K562 (cell line): ENCODE results near the gene CARMIL3. TPM values are rescaled to one million over a fixed set of nuclear protein-coding genes. Genes with fewer than 3 reads are reported as not detected.
A peak's percentile ranks its signal among the peaks of the same experiment; 100 is the strongest.

Experiments
- ATF1 ChIP-seq, 2 experiments: fragments of 450-650 bp in 1 of 2; IDR thresholded peaks; 2 replicates each; pipeline ENCODE4 v1.6.1; 2016; ENCODE audit warnings: missing compliant biosample characterization in 1 of 2, missing genetic modification characterization in 1 of 2
- BDP1 ChIP-seq: IDR thresholded peaks from 3 replicates; pipeline ENCODE4 v1.6.1; 2011; ENCODE audit not compliant: insufficient read length, insufficient read depth
- BRD9 ChIP-seq: fragments of 450-650 bp; IDR thresholded peaks from 2 replicates; pipeline ENCODE4 v1.6.1; 2018; ENCODE audit warnings: low read depth; ENCODE audit not compliant: partially characterized antibody
- CBFB ChIP-seq: sonication (generic); formaldehyde crosslinking; IDR thresholded peaks from 2 replicates; pipeline ENCODE4 v1.4.0; 2020; ENCODE audit warnings: mild to moderate bottlenecking, missing genetic modification reagents
- CEBPB ChIP-seq: fragments of 450-650 bp; IDR thresholded peaks from 2 replicates; pipeline ENCODE4 v1.6.1; 2016; ENCODE audit warnings: missing genetic modification characterization, missing compliant biosample characterization
- CREBBP ChIP-seq: IDR thresholded peaks from one replicate; pipeline ENCODE4 v1.6.1; 2012; ENCODE audit warnings: low read depth, mild to moderate bottlenecking, control low read depth, inconsistent platforms, low read length
- DIDO1 ChIP-seq: fragments of 450-650 bp; IDR thresholded peaks from 2 replicates; pipeline ENCODE4 v1.6.1; 2016; ENCODE audit warnings: low read depth, missing biosample characterization, missing genetic modification characterization
- DMBX1 ChIP-seq: fragments of 250-450 bp; sonication (Bioruptor Pico); IDR thresholded peaks from 2 replicates; pipeline ENCODE4 v1.8.0; 2022; ENCODE audit warnings: inconsistent platforms, mild to moderate bottlenecking, moderate library complexity, borderline replicate concordance
- GABPB2 ChIP-seq: fragments of 250-450 bp; sonication (Bioruptor Pico); conservative IDR thresholded peaks from 2 replicates; pipeline ENCODE4 v1.5.1; 2021; ENCODE audit warnings: mild to moderate bottlenecking
- GTF2A2 ChIP-seq: IDR thresholded peaks from 2 replicates; pipeline ENCODE4 v1.6.1; 2016; ENCODE audit warnings: mild to moderate bottlenecking, missing genetic modification characterization, missing compliant biosample characterization
- JUNB ChIP-seq: fragments of 450-650 bp; formaldehyde crosslinking; conservative IDR thresholded peaks from 2 replicates; pipeline ENCODE4 v1.4.0; 2020; ENCODE audit warnings: mild to moderate bottlenecking
- KLF16 ChIP-seq: IDR thresholded peaks from 2 replicates; pipeline ENCODE4 v1.6.1; 2016; ENCODE audit warnings: antibody characterized with exemption
- MLX ChIP-seq, 2 experiments: fragments of 450-650 bp in 1 of 2; sonication (generic) in 1 of 2; formaldehyde crosslinking; conservative IDR thresholded peaks; 2 replicates each; pipeline versions ENCODE4 v1.4.0 to v1.8.1; 2020 to 2022; ENCODE audit warnings: mild to moderate bottlenecking in 1 of 2, missing genetic modification reagents in 1 of 2
- NR2C2 ChIP-seq, 2 experiments: fragments of 200-800 bp in 1 of 2; sonication (Bioruptor generic) in 1 of 2; sonication (generic) in 1 of 2; formaldehyde crosslinking in 1 of 2; IDR thresholded peaks; 2 replicates each; pipeline versions ENCODE4 v1.6.1 to v1.8.0; 2016 to 2022; ENCODE audit warnings: mild to moderate bottlenecking in 1 of 2, missing compliant biosample characterization in 1 of 2, missing genetic modification characterization in 1 of 2, missing genetic modification reagents in 1 of 2
- PTTG1 ChIP-seq: fragments of 450-650 bp; IDR thresholded peaks from 2 replicates; pipeline ENCODE4 v1.6.1; 2016; ENCODE audit warnings: low read depth, mild to moderate bottlenecking, missing genetic modification characterization, missing compliant biosample characterization
- PYGO2 ChIP-seq: fragments of 450-650 bp; IDR thresholded peaks from 2 replicates; pipeline ENCODE4 v1.6.1; 2016; ENCODE audit warnings: mild to moderate bottlenecking, missing genetic modification characterization, moderate library complexity, missing compliant biosample characterization
- RFX7 ChIP-seq: fragments of 250-450 bp; sonication (Bioruptor Pico); IDR thresholded peaks from 2 replicates; pipeline ENCODE4 v1.5.1; 2021; ENCODE audit warnings: mild to moderate bottlenecking
- RHOXF2B ChIP-seq: fragments of 250-450 bp; sonication (Bioruptor Pico); conservative IDR thresholded peaks from 2 replicates; pipeline ENCODE4 v1.5.1; 2021
- SIN3B ChIP-seq: fragments of 450-650 bp; IDR thresholded peaks from 2 replicates; pipeline ENCODE4 v1.6.1; 2017; ENCODE audit warnings: low read depth, mild to moderate bottlenecking, moderate library complexity
- SMAD1 ChIP-seq: fragments of 150-350 bp; IDR thresholded peaks from 2 replicates; pipeline ENCODE4 v1.6.1; 2014; ENCODE audit warnings: low read length, low read depth; ENCODE audit not compliant: partially characterized antibody
- SMAD2 ChIP-seq: fragments of 150-350 bp; IDR thresholded peaks from 2 replicates; pipeline ENCODE4 v1.6.1; 2014; ENCODE audit warnings: low read depth, mild to moderate bottlenecking, low read length
- TCFL5 ChIP-seq: fragments of 250-450 bp; sonication (Bioruptor Pico); conservative IDR thresholded peaks from 2 replicates; pipeline ENCODE4 v1.6.1; 2021; ENCODE audit warnings: mild to moderate bottlenecking, moderate library complexity, matching md5 sums
- ZBTB33 ChIP-seq: sonication (generic); formaldehyde crosslinking; IDR thresholded peaks from 2 replicates; pipeline ENCODE4 v1.8.1; 2023; ENCODE audit warnings: mild to moderate bottlenecking, missing genetic modification reagents
- ZBTB7A ChIP-seq: IDR thresholded peaks from 2 replicates; pipeline ENCODE4 v1.6.1; 2011; ENCODE audit warnings: low read depth, mild to moderate bottlenecking, low read length, moderate library complexity, borderline replicate concordance; ENCODE audit not compliant: control insufficient read depth
- ZNF12 ChIP-seq: sonication (generic); formaldehyde crosslinking; IDR thresholded peaks from 2 replicates; pipeline ENCODE4 v1.4.0; 2020; ENCODE audit warnings: mild to moderate bottlenecking, missing genetic modification reagents
- ZNF134 ChIP-seq: fragments of 250-450 bp; sonication (Bioruptor Pico); conservative IDR thresholded peaks from 2 replicates; pipeline ENCODE4 v1.4.0; 2020
- ZNF143 ChIP-seq: sonication (generic); formaldehyde crosslinking; IDR thresholded peaks from 2 replicates; pipeline ENCODE4 v1.9.0; 2022; ENCODE audit warnings: mild to moderate bottlenecking, missing genetic modification reagents
- ZNF174 ChIP-seq: fragments of 250-450 bp; sonication (Bioruptor Pico); IDR thresholded peaks from 2 replicates; pipeline ENCODE4 v1.4.0; 2020; ENCODE audit warnings: mild to moderate bottlenecking
- ZNF695 ChIP-seq: fragments of 450-650 bp; formaldehyde crosslinking; IDR thresholded peaks from 2 replicates; pipeline ENCODE4 v1.4.0; 2020; ENCODE audit warnings: mild to moderate bottlenecking, moderate library complexity
- polyA plus RNA-seq, 8 experiments: library from polyadenylated mRNA; depleted of rRNA in 4 of 8; stranded (reverse) in 5 of 8; unstranded in 3 of 8; fragments of >200 nt; fragmentation: Nextera tagmentation in 2 of 8; fragmentation: Illumina TruSeq in 1 of 8; extraction: Ambion mirVana in 2 of 8; extraction: Trizol in 1 of 8; gene quantifications; 2 replicates each; pipeline versions ENCODE4 v1.2.1 to v1.2.3, GENCODE V29; 2011 to 2014; ENCODE audit warnings: inconsistent platforms in 1 of 8, missing spikeins in 1 of 8
- total RNA-seq, 7 experiments: library from RNA; depleted of rRNA in 6 of 7; stranded (reverse); fragments of >200 nt in 6 of 7; fragmentation: Illumina TruSeq in 2 of 7; extraction: Trizol in 2 of 7; gene quantifications; 2 replicates each; pipeline versions ENCODE4 v1.2.1 to v1.2.3, GENCODE V29; 2011 to 2021; ENCODE audit warnings: low replicate concordance in 1 of 7

CARMIL3 gene
- total and polyA plus RNA-seq, 9 of the 15 experiments (the other 6 are each of a cell fraction or from before 2014, with no cell fraction given): 0.01 to 0.11 (median 0.05) TPM; not detected in 5

GRCh38 chr14:24080888-24081738 lies 29.3 kb downstream of the CARMIL3 start (continued):
- TF ChIP-seq CEBPB: no peak
- no peak for TF ChIP-seq ZNF143 (CRISPR knock-in tag)
- no peak for TF ChIP-seq ZNF12 (CRISPR knock-in tag)
- TF ChIP-seq CBFB: no peak
- no peak for TF ChIP-seq GABPB2 (CRISPR knock-in tag)
- TF ChIP-seq ATF1 (CRISPR knock-in tag; IDR thresholded peaks at IDR 0.05): no peak
- peak; percentile 41 for TF ChIP-seq ATF1 (tag; IDR thresholded peaks at IDR 0.05)
- no peak for TF ChIP-seq SIN3B
- no peak for TF ChIP-seq ZNF695 (CRISPR knock-in tag)
- TF ChIP-seq RHOXF2B (CRISPR knock-in tag): no peak
- no peak for TF ChIP-seq DMBX1 (CRISPR knock-in tag)
- no peak for TF ChIP-seq DIDO1
- no peak for TF ChIP-seq PYGO2
- TF ChIP-seq ZBTB33 (CRISPR knock-in tag): no peak
- peak; percentile 37; the same call in 1 of the 2 replicates for TF ChIP-seq ZBTB7A
- TF ChIP-seq RFX7: no peak
- no peak for TF ChIP-seq NR2C2 (CRISPR knock-in tag; IDR thresholded peaks at IDR 0.05)
- peak; percentile 16; the same call in 1 of the 2 replicates for TF ChIP-seq NR2C2 (tag; IDR thresholded peaks at IDR 0.05)
- no peak for TF ChIP-seq GTF2A2 (tag)
- TF ChIP-seq SMAD1: no peak
- no peak for TF ChIP-seq JUNB (CRISPR knock-in tag)
- TF ChIP-seq TCFL5: no peak
- TF ChIP-seq CREBBP: no peak
- TF ChIP-seq MLX (CRISPR knock-in tag; conservative IDR thresholded peaks at IDR 0.05): no peak
- TF ChIP-seq KLF16: no peak
- no peak for TF ChIP-seq ZNF174 (CRISPR knock-in tag)
- no peak for TF ChIP-seq PTTG1 (tag)
- no peak for TF ChIP-seq ZNF134 (CRISPR knock-in tag)
- no peak for TF ChIP-seq SMAD2
- TF ChIP-seq BDP1: no peak
- no peak for TF ChIP-seq BRD9
